Activated CD4-positive, CD25-positive, alpha-beta regulatory T cell treated with anti-CD3 and anti-CD28 coated beads, Interleukin-2, amount 50 U/mL, for 16 hours (primary cell): Measurements from ENCODE around the gene VPS4B.
A peak's percentile ranks its signal among the peaks of the same experiment; 100 is the strongest.
"Not testable (repeated sequence)": the region's sequence is repeated elsewhere in the genome, so short reads cannot be mapped to it uniquely, and the experiment has no call there.

Source experiments
- DNase-seq: peaks from one replicate; pipeline ENCODE4 v3.0.0-alpha.2; 2020; ENCODE audit warnings: low read depth, low spot score

Gene VPS4B

GRCh38 chr18:63422087-63422863 is at the start of gene VPS4B:
Gene VPS4B, minus strand, starts transcription at chr18:63422476. Its CDS starts 217 bp downstream, at chr18:63422259.
- DNase-seq: peak; percentile 99

- DNase-seq: no peak
Measured at GRCh38 chr18:63470751-63471150, 48.5 kb upstream of the VPS4B start.

- no peak for DNase-seq
Measured at GRCh38 chr18:63468575-63468974, 46.3 kb upstream of the VPS4B start.

GRCh38 chr18:63467699-63468098 is 45.4 kb upstream of the VPS4B start:
- no peak for DNase-seq

- no peak for DNase-seq
Measured at GRCh38 chr18:63465059-63465458, 42.8 kb upstream of the VPS4B start.

GRCh38 chr18:63464434-63464833 is 42.2 kb upstream of the VPS4B start:
- no peak for DNase-seq

- DNase-seq: no peak
Measured at GRCh38 chr18:63460414-63460813, 38.1 kb upstream of the VPS4B start.

GRCh38 chr18:63457977-63458376 is 35.7 kb upstream of the VPS4B start:
- DNase-seq: no peak

GRCh38 chr18:63454497-63454896 is 32.2 kb upstream of the VPS4B start:
- DNase-seq: no peak

- not testable (repeated sequence) for DNase-seq
Measured at GRCh38 chr18:63452751-63453150, 30.5 kb upstream of the VPS4B start.

GRCh38 chr18:63451799-63452660 is 29.8 kb upstream of the VPS4B start:
- no peak for DNase-seq

- DNase-seq: no peak
Measured at GRCh38 chr18:63449426-63449825, 27.1 kb upstream of the VPS4B start.

GRCh38 chr18:63447066-63447465 is 24.8 kb upstream of the VPS4B start:
- DNase-seq: no peak

GRCh38 chr18:63446266-63446665 is 24.0 kb upstream of the VPS4B start:
- no peak for DNase-seq

- no peak for DNase-seq
Measured at GRCh38 chr18:63445037-63445436, 22.8 kb upstream of the VPS4B start.

- no peak for DNase-seq
Measured at GRCh38 chr18:63444580-63444979, 22.3 kb upstream of the VPS4B start.

GRCh38 chr18:63443829-63444228 is 21.6 kb upstream of the VPS4B start:
- no peak for DNase-seq

GRCh38 chr18:63440881-63441280 is 18.6 kb upstream of the VPS4B start:
- DNase-seq: no peak

GRCh38 chr18:63440219-63440618 is 17.9 kb upstream of the VPS4B start:
- no peak for DNase-seq

GRCh38 chr18:63439334-63439733 is 17.1 kb upstream of the VPS4B start:
- DNase-seq: peak; percentile 10

GRCh38 chr18:63438181-63438580 is 15.9 kb upstream of the VPS4B start:
- no peak for DNase-seq

- no peak for DNase-seq
Measured at GRCh38 chr18:63433334-63433866, 11.1 kb upstream of the VPS4B start.

- DNase-seq: no peak
Measured at GRCh38 chr18:63431180-63431579, 8.9 kb upstream of the VPS4B start.
